ENCODE results near the gene DEFB124. TPM values are rescaled to one million over a fixed set of nuclear protein-coding genes. Genes with fewer than 3 reads are reported as not detected.
A peak's percentile ranks its signal among the peaks of the same experiment; 100 is the strongest.

DEFB124 gene
- polyA plus RNA-seq, 1 donor (not counting 4 experiments of a cell fraction or from before 2014, with no cell fraction given) = not detected

DNA sequence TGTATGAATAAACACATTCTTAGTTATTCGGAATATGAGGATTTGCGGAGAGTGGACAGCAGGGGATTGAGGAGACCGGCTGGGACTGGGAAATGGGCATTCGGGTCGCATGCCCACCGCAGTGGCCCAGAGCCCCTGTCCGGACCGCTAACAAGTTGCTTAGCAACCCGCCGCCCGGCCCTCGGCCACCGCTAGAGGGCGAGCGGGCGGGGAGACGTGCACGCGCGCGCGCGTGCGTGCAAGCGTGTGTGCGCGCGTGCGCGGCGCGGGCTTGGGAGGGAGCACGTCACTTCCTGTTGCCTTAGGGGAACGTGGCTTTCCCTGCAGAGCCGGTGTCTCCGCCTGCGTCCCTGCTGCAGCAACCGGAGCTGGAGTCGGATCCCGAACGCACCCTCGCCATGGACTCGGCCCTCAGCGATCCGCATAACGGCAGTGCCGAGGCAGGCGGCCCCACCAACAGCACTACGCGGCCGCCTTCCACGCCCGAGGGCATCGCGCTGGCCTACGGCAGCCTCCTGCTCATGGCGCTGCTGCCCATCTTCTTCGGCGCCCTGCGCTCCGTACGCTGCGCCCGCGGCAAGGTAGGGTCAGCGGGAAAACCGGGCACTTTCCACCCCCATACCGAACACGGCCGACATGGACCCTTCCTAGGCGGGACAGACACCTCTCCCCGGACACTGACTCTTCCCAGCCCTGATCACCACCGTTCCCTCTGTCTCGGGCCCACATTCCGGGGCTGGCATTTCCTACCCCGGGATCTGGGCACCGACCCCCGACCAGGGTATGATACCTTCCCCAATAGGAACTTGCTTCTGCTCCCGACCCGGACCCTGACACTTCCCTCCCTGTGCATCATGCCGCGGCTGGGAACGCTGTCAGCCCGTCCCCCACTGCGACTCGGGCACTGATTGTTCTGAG lies 39.5 kb upstream of the DEFB124 start, which contains the start of gene HM13:
Gene HM13 (plus strand): TSS at position 289 of the 918 bp plus-strand sequence. CDS start 110 bp downstream, at position 399.
- peak; percentile 75 for DNase-seq (ENCODE audit: low read depth, low spot score)
- dilution Hi-C loops (cut with MboI; ENCODE audit: extremely low pct_ligation_motif_present, low sequenced_read_pairs) = no loop called here
- Histone ChIP-seq H4K20me1 (ENCODE audit: control insufficient read depth, extremely low read depth, insufficient read depth, low read length) (peaks cover under 1% of the 10 kb centered on the region), H3K9ac (ENCODE audit: control insufficient read depth, extremely low read depth, insufficient read depth, low read length) (peak within 1 kb of the TSS; percentile 92), H2AFZ (ENCODE audit: control insufficient read depth, low read length) (peak within 1 kb of the TSS; percentile 97), H3K27me3 (ENCODE audit: control insufficient read depth, extremely low read depth, insufficient read depth, low read length) (no peaks in the 10 kb centered on the region), H3K36me3 (ENCODE audit: control insufficient read depth in 2 of 2, extremely low read depth in 1 of 2, insufficient read depth in 2 of 2, low read length in 2 of 2) (peaks cover 6 to 19% of the 10 kb centered on the region in 2 experiments), H3K27ac (ENCODE audit: control insufficient read depth, insufficient read depth, low read length) (peak within 1 kb of the TSS; percentile 90), H3K4me2 (ENCODE audit: control insufficient read depth, extremely low read depth, insufficient read depth, low read depth, low read length) (peak within 1 kb of the TSS; percentile 93), H3K4me3 (ENCODE audit: control insufficient read depth in 2 of 3, extremely low read depth in 1 of 3, insufficient read depth in 2 of 3, low read depth in 1 of 3, low read length in 3 of 3) (peak within 1 kb of the TSS; percentile 88 to 96 (median 93)), H3K79me2 (ENCODE audit: control insufficient read depth, insufficient read depth, low read length) (peaks cover 50% of the 10 kb centered on the region), H3K9me3 (ENCODE audit: control insufficient read depth, low read depth, low read length) (no peaks in the 10 kb centered on the region), H3K4me1 (ENCODE audit: control insufficient read depth, extremely low read depth, insufficient read depth, low read length) (peaks cover 23% of the 10 kb centered on the region), H3K9me1 (ENCODE audit: control insufficient read depth, extremely low read depth, insufficient read depth, low read length) (peaks cover 2% of the 10 kb centered on the region)
- FAIRE-seq = no peak
- TF ChIP-seq, protein P1, sequence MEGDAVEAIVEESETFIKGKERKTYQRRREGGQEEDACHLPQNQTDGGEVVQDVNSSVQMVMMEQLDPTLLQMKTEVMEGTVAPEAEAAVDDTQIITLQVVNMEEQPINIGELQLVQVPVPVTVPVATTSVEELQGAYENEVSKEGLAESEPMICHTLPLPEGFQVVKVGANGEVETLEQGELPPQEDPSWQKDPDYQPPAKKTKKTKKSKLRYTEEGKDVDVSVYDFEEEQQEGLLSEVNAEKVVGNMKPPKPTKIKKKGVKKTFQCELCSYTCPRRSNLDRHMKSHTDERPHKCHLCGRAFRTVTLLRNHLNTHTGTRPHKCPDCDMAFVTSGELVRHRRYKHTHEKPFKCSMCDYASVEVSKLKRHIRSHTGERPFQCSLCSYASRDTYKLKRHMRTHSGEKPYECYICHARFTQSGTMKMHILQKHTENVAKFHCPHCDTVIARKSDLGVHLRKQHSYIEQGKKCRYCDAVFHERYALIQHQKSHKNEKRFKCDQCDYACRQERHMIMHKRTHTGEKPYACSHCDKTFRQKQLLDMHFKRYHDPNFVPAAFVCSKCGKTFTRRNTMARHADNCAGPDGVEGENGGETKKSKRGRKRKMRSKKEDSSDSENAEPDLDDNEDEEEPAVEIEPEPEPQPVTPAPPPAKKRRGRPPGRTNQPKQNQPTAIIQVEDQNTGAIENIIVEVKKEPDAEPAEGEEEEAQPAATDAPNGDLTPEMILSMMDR (optimal IDR thresholded peaks at IDR 0.05 in 1 of 3, IDR thresholded peaks at IDR 0.05 in 1 of 3, conservative IDR thresholded peaks at IDR 0.05 in 1 of 3; ENCODE audit: extremely low read depth in 1 of 3, insufficient read depth in 2 of 3, low read length in 3 of 3) = peak; percentile 75 to 88 (median 80)
- TF ChIP-seq EZH2 (IDR thresholded peaks at IDR 0.05; ENCODE audit: low read length) = no peak

DNA sequence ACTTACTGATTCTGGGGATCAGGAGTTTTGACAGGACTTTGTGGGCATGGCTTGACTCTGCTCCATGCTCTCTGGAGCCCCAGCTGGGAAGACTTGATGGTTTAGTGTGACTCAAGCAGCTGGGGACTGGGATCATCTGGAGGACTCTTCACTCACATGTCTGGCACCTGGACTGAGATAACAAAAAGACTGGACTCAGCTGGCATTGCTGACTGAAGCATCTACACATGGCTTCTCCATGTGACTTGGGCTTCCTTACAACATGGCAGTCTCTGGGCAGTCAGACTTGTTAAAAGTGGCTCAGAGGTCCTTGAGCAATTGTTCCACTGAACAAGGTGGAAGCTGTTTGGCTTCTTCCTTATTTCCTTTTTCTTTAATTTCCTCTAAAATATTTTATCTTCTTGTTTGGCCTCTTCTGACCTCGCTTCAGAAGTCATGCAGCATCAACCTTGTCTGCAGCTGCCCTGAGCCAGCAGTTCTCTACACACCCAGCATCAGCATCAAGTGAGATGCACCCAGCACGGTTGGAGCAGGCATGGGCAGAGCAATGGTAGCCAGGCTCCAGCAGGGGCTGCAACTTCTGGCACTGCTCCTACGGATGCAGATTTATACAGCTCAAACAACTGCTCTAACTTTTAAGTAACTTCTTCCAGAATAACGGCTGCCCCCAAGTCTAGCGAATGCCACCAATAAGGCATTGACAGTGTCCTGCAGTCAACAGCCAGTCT lies 33.8 kb upstream of the DEFB124 start:
- H3K4me1 ChIP-seq (ENCODE audit: control insufficient read depth, extremely low read depth, insufficient read depth, low read length) = peaks cover 7% of the 10 kb centered on the region
- no peak overlapping the region for H2AFZ ChIP-seq (ENCODE audit: control insufficient read depth, low read length)
- no peaks in the 10 kb centered on the region for H3K9me3 ChIP-seq (ENCODE audit: control insufficient read depth, low read depth, low read length)
- no peak for FAIRE-seq
- H4K20me1 ChIP-seq (ENCODE audit: control insufficient read depth, extremely low read depth, insufficient read depth, low read length) = no peaks in the 10 kb centered on the region
- no peaks in the 10 kb centered on the region for H3K27me3 ChIP-seq (ENCODE audit: control insufficient read depth, extremely low read depth, insufficient read depth, low read length)
- DNase-seq (ENCODE audit: low read depth, low spot score) = no peak
- no peaks in the 10 kb centered on the region for H3K9me1 ChIP-seq (ENCODE audit: control insufficient read depth, extremely low read depth, insufficient read depth, low read length)
- TF ChIP-seq EZH2 (IDR thresholded peaks at IDR 0.05; ENCODE audit: low read length) = no peak
- TF ChIP-seq, protein P1 (optimal IDR thresholded peaks at IDR 0.05 in 1 of 3, IDR thresholded peaks at IDR 0.05 in 1 of 3, conservative IDR thresholded peaks at IDR 0.05 in 1 of 3; ENCODE audit: extremely low read depth in 1 of 3, insufficient read depth in 2 of 3, low read length in 3 of 3) = no peak
- no peak overlapping the region for H3K4me3 ChIP-seq (ENCODE audit: control insufficient read depth in 2 of 3, extremely low read depth in 1 of 3, insufficient read depth in 2 of 3, low read depth in 1 of 3, low read length in 3 of 3)
- dilution Hi-C loops (cut with MboI; ENCODE audit: extremely low pct_ligation_motif_present, low sequenced_read_pairs) = no loop called here
- no peak overlapping the region for H3K9ac ChIP-seq (ENCODE audit: control insufficient read depth, extremely low read depth, insufficient read depth, low read length)
- H3K79me2 ChIP-seq (ENCODE audit: control insufficient read depth, insufficient read depth, low read length) = no peaks in the 10 kb centered on the region
- no peaks in the 10 kb centered on the region for H3K36me3 ChIP-seq (ENCODE audit: control insufficient read depth in 2 of 2, extremely low read depth in 1 of 2, insufficient read depth in 2 of 2, low read length in 2 of 2)
- no peak overlapping the region for H3K4me2 ChIP-seq (ENCODE audit: control insufficient read depth, extremely low read depth, insufficient read depth, low read depth, low read length)
- H3K27ac ChIP-seq (ENCODE audit: control insufficient read depth, insufficient read depth, low read length) = no peak overlapping the region
